HL-60 (cell line): ENCODE measurements around the gene L1CAM.

ENCODE experiments used
- CTCF ChIP-seq: IDR thresholded peaks from one replicate; pipeline ENCODE4 v1.5.1; 2011; ENCODE audit warnings: low read length, control low read depth, inconsistent platforms; ENCODE audit not compliant: insufficient read depth
- POLR2AphosphoS5 ChIP-seq: IDR thresholded peaks from 2 replicates; pipeline ENCODE4 v1.6.1; 2012; ENCODE audit warnings: low read depth

- no peak for TF ChIP-seq CTCF
- TF ChIP-seq POLR2AphosphoS5: no peak
Measured at GRCh38 chrX:153922932-153923857, 37.2 kb upstream of the L1CAM start.
